Fibroblast of skin of right biceps (primary cell): Measurements from ENCODE around the gene TRIM21.
A peak's percentile ranks its signal among the peaks of the same experiment; 100 is the strongest.
"Not testable (repeated sequence)": the region's sequence is repeated elsewhere in the genome, so short reads cannot be mapped to it uniquely, and the experiment has no call there.

Experiments
- DNase-seq: peaks from one replicate; pipeline ENCODE4 v3.0.0-alpha.2; 2013

Gene TRIM21

GRCh38 chr11:4393209-4393857 lies at the start of gene TRIM21:
Gene TRIM21, minus strand, starts transcription at chr11:4393702. Its CDS starts 3,293 bp downstream, at chr11:4390409.
- peak; percentile 79 for DNase-seq

- DNase-seq = no peak
Measured at GRCh38 chr11:4441515-4441914, 48.0 kb upstream of the TRIM21 start.

- DNase-seq = no peak
Measured at GRCh38 chr11:4436411-4436810, 42.9 kb upstream of the TRIM21 start.

DNA sequence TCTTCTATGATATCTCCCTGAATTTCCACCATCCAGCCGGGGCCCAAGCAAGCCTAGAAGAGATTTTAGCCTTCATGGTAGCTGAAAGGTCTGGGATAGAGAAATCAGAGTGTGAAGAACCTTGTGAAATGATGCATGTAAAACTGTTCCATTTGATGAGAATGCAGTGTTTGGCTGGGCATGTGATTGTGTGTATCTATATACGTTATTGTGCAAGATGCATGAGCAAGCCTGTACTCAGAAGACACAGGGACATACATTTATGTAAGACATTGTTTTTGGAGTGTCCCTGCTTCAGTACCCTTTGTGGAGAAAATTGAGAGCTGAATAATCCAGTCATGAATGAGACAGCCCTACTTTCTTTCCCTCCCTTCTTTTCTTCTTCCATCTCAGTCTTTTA lies 40.4 kb upstream of the TRIM21 start:
- DNase-seq = no peak

DNA sequence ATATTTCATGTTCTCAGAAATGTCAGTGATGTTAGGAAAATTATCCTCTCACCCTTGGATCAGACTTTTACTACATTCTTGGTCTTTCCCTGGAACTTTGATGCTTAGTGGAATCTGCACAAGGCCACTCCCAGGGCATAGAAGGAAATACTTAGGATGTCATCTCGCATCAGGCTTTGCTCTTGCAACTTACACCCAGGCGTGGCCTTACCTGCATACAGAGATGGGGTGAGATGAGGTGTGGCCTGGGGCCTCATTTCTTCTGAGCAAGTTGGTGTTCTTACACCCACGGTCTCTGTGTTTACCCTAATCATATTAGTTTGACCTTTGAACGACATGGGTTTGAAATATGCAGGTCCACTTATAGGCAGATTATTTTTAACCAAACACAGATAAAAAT lies 36.5 kb upstream of the TRIM21 start:
- no peak for DNase-seq

GRCh38 chr11:4418403-4418802 lies 24.9 kb upstream of the TRIM21 start:
- no peak for DNase-seq

DNA sequence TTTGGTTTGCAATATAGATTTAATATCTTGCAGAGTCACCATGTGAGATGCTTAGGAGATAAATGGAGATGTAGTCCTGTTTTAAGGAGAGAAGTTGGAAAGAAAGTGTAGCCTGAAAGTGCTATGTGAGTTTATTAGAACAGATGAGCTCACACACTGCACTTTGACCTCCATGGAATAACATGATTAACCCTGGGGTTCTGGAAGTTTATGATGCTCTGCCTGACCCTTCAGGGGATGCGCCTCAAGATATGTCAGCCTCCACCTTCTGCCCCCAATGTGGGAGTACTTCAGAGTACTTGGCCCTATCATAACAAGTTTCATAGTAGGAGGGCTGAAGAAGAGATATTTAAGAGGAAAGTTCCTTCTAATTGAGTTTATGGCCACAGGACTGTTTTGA lies 23.3 kb upstream of the TRIM21 start:
- no peak for DNase-seq

GRCh38 chr11:4416306-4416705 lies 22.8 kb upstream of the TRIM21 start:
- no peak for DNase-seq

- not testable (repeated sequence) for DNase-seq
Measured at GRCh38 chr11:4406206-4406605, 12.7 kb upstream of the TRIM21 start.

DNA sequence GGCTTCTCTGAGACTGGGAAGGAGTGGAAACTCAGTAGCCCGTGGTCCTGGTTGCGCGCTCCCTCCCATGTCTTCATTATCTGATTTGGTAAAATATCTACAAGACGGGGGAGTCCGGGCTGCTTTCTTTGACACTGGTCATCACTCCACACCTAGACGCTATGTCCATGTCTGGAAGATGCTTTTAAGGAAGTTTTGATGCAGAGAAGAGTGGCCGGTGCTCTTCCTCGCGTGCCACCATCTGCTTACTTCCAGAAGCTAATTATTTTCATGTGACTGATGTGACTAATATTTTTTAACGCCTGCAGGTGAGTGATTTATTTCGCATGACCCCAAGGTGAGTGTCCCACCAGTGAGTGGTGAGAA lies 339 bp upstream of the TRIM21 start:
- no peak for DNase-seq

- no peak for DNase-seq
Measured at GRCh38 chr11:4388221-4388620, 5.3 kb downstream of the TRIM21 start.

DNA sequence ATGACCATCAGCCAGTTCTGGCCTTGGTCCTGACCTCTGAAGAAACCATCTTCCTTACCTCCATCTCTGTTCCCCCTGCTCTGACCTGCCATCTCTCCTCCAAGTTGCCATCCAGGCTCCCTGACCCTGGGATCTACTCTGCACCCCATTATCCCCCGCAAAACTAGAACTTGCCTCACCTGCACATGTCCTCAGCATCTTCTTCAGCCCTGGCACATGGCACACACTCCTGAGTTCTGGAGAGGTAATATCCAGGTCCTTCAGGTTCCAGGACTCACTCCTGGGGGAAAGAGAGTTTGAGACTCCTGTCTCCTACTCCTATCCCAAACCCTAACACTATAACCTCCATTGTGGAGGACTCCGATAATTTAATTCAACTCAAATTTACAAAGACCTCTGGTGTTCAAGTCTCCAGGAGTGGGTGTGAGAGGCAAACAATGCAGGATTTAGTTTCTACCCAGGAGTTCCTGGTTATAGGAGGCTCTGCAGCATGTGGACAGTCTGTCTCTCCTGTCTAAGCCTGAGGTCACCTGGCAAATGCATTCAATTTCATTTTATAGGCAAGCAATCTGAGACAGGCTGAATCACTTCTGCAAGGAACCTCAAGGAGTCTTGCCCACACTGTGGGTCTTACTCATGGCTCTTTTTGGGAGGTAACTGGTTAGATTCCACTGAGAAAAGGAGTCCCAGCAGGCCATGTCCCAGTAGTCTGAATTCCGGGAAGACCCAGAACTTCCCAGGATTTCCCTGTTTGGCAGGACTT lies 7.3 kb downstream of the TRIM21 start:
- no peak for DNase-seq

- no peak for DNase-seq
Measured at GRCh38 chr11:4381901-4382300, 11.6 kb downstream of the TRIM21 start.

- no peak for DNase-seq
Measured at GRCh38 chr11:4375431-4376140, 17.9 kb downstream of the TRIM21 start.

DNA sequence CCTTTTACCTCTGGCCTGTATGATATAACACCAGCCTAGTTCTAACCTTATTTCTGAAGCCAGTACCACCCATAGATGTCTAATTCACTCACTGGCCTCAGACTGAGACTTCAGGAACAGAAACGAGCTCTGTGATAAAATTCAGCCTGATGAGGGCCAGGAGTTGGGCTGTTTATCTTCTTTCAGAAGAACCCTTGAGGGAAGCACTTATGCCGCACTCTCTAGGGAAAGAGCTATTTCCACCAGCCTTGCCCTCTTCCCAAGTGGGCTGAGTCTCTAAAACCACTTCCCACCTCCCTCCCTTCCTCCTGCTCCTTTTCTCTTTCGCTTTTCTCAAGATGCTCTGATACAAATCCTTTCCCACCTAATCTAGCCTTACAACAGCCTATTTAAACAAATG lies 23.3 kb downstream of the TRIM21 start:
- no peak for DNase-seq

DNA sequence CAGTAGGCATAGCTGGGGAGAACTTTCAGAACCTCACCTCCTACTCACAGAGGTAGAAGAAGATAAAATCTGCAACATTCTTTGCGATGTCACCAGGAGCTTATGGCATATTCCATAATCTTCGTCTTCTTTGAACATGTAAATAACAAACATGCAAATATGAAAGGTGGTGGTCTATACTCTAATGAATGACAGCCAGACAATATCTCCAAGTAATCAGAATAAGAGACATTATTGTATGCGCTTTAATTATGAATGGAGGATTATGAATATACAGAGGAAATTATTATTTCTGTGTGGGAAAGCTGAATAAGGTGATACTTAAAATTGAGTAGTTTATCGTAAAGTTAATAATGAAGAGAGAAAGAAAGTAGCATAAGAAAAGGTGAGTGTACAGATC lies 25.2 kb downstream of the TRIM21 start, which contains the start of gene OR52B4:
Gene OR52B4 (minus strand): TSS at position 101 of the 400 bp plus-strand sequence. CDS start 91 bp downstream, at position 10.
- DNase-seq = no peak

DNA sequence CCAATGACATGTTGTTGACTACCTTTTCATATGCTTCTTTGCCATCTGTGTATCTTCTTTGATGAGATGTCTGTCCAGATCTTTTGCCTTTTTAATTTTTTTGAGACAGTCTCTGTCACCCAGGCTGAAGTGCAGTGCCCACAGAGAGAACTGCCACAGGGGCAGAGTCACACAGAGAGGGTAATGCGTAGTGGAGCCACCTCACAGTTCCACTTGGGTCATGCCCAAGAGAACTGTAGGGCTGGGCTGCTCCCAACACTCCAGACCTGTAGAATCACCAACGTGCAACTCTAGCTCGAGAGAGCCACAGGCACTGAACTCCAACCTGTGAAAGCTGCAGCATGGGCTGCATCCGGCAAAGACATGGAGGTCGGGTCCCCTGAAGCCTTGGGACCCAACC lies 45.4 kb downstream of the TRIM21 start:
- DNase-seq = not testable (repeated sequence)

DNA sequence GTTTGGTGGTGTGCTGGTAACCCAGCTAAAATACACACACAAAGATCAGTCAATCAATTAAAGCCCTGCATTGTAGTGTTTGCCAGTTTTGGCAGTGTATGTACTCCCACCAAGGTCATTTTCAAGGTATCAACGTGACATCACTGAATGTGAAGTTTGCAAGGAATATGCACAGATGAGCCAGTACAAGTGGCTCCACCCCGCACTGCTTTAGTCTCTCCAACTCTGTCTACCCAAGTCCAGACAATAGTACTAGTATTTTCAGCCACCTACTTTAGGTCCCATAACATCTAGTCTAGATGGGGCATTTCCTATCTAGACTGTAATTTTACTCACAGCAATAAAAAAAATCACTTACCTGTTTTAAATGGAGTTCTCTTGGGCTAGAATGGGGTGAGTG lies 48.1 kb downstream of the TRIM21 start:
- DNase-seq = not testable (repeated sequence)
